Gastroesophageal sphincter (tissue), 4 donors: ENCODE data around the gene PPP2R2B. TPM values are rescaled to one million over a fixed set of nuclear protein-coding genes. Genes with fewer than 3 reads are reported as not detected.

ENCODE experiments used
- ATAC-seq: fragments of 150-250 bp; one replicate; pipeline ENCODE4 v1.9.1; 2016; ENCODE audit warnings: mild to moderate bottlenecking, moderate library complexity
- H3K27ac ChIP-seq, 4 donors: fragments of 200-600 bp; sonication (generic) in 3 of 4; 1 replicate in 3 of 4; 2 replicates in 1 of 4; pipeline ENCODE4 v1.5.1; 2016 to 2019
- H3K27me3 ChIP-seq: fragments of 200-600 bp; sonication (generic); one replicate; pipeline ENCODE4 v1.5.1; 2019
- H3K36me3 ChIP-seq, 2 donors: fragments of 200-600 bp; sonication (generic); one replicate each; pipeline ENCODE4 v1.5.1; 2019; ENCODE audit warnings: control low read depth in 1 of 2
- H3K4me1 ChIP-seq, 3 donors: fragments of 200-600 bp; sonication (generic); 1 replicate in 2 of 3; 2 replicates in 1 of 3; pipeline ENCODE4 v1.5.1; 2016 to 2019; ENCODE audit warnings: control low read depth in 2 of 3
- H3K4me3 ChIP-seq, 2 donors: fragments of 200-600 bp; sonication (generic); one replicate each; pipeline ENCODE4 v1.5.1; 2019; ENCODE audit warnings: mild to moderate bottlenecking in 1 of 2, moderate library complexity in 1 of 2
- H3K9me3 ChIP-seq, 3 donors: fragments of 200-600 bp; sonication (generic); one replicate each; pipeline ENCODE4 v1.5.1; 2017 to 2019; ENCODE audit warnings: control low read depth in 2 of 3
- CTCF ChIP-seq, 4 experiments: fragments of 200-600 bp in 2 of 4; fragments of 450-650 bp in 2 of 4; sonication (generic) in 1 of 4; IDR thresholded peaks; one replicate each; pipeline ENCODE4 v1.5.1; 2017 to 2019; ENCODE audit warnings: antibody characterized with exemption in 4 of 4, mild to moderate bottlenecking in 2 of 4, moderate library complexity in 2 of 4
- EP300 ChIP-seq: sonication (generic); formaldehyde crosslinking; IDR thresholded peaks from one replicate; pipeline ENCODE4 v1.6.1; 2017; ENCODE audit warnings: antibody characterized with exemption, mild to moderate bottlenecking
- POLR2A ChIP-seq, 2 donors: fragments of 450-650 bp; IDR thresholded peaks; one replicate each; pipeline ENCODE4 v1.6.1; 2017; ENCODE audit warnings: antibody characterized with exemption in 2 of 2, mild to moderate bottlenecking in 2 of 2, moderate library complexity in 1 of 2
- POLR2AphosphoS5 ChIP-seq: sonication (generic); formaldehyde crosslinking; IDR thresholded peaks from one replicate; pipeline ENCODE4 v1.6.1; 2017; ENCODE audit warnings: antibody characterized with exemption
- WGBS, 2 donors: methylation state at CpG; one replicate each; pipeline ENCODE4 v1.1.5; 2018; ENCODE audit warnings: low coverage in 1 of 2; 5-methylcytosine and 5-hydroxymethylcytosine counted together
- total RNA-seq, 4 donors: library from RNA; depleted of rRNA; stranded (reverse); fragments of >200 nt; gene quantifications; one replicate each; pipeline ENCODE4 v1.1.0, GENCODE V29; 2016

The PPP2R2B gene
- total RNA-seq, 4 donors from 2014 or later: 1.0 to 3.0 (median 2.3) TPM

GRCh38 chr5:146781157-146781556 is 97.4 kb downstream of the PPP2R2B start:
- Histone ChIP-seq H3K4me1 (no peaks in the 10 kb centered on the region), H3K4me3 (no peak overlapping the region), H3K27me3 (no peaks in the 10 kb centered on the region), H3K27ac (no peak overlapping the region), H3K36me3 (no peaks in the 10 kb centered on the region), H3K9me3 (no peaks in the 10 kb centered on the region)
- no peak for TF ChIP-seq EP300
- TF ChIP-seq CTCF (IDR thresholded peaks at IDR 0.05): no peak
- TF ChIP-seq POLR2AphosphoS5: no peak
- TF ChIP-seq POLR2A (IDR thresholded peaks at IDR 0.05): no peak
- 62 to 94% methylated on average over 2 of the region's 2 CpGs for WGBS, 2 donors
- ATAC-seq: no peak

- Histone ChIP-seq H3K36me3 (no peaks in the 10 kb centered on the region), H3K9me3 (no peaks in the 10 kb centered on the region), H3K4me3 (no peak overlapping the region), H3K4me1 (no peaks in the 10 kb centered on the region), H3K27ac (no peak overlapping the region), H3K27me3 (no peaks in the 10 kb centered on the region)
- no peak for TF ChIP-seq EP300
- no peak for TF ChIP-seq POLR2AphosphoS5
- no peak for TF ChIP-seq POLR2A (IDR thresholded peaks at IDR 0.05)
- no peak for TF ChIP-seq CTCF (IDR thresholded peaks at IDR 0.05)
- ATAC-seq: no peak
- 80 to 100% methylated on average over 1 to 10 of the region's 10 CpGs for WGBS, 2 donors
Measured at GRCh38 chr5:146779211-146779869, 99.2 kb downstream of the PPP2R2B start.

- no peak for TF ChIP-seq POLR2AphosphoS5
- no peak for TF ChIP-seq CTCF (IDR thresholded peaks at IDR 0.05)
- no peak for TF ChIP-seq POLR2A (IDR thresholded peaks at IDR 0.05)
- TF ChIP-seq EP300: no peak
- Histone ChIP-seq H3K4me3 (no peak overlapping the region), H3K36me3 (no peaks in the 10 kb centered on the region), H3K4me1 (no peaks in the 10 kb centered on the region), H3K9me3 (no peaks in the 10 kb centered on the region), H3K27ac (no peak overlapping the region), H3K27me3 (no peaks in the 10 kb centered on the region)
- no peak for ATAC-seq
- WGBS, 2 donors: 34 to 42% methylated on average over 2 to 3 of the region's 3 CpGs
Measured at GRCh38 chr5:146778795-146779194, 99.8 kb downstream of the PPP2R2B start.

GRCh38 chr5:146778261-146778660 is 100.3 kb downstream of the PPP2R2B start:
- H3K36me3 ChIP-seq: no peaks in the 10 kb centered on the region
- ATAC-seq: no peak
- H3K4me3 ChIP-seq: no peak overlapping the region
- TF ChIP-seq POLR2AphosphoS5 (no peak), CTCF (IDR thresholded peaks at IDR 0.05) (no peak), EP300 (no peak), POLR2A (IDR thresholded peaks at IDR 0.05) (no peak)
- H3K27ac ChIP-seq: no peak overlapping the region
- no peaks in the 10 kb centered on the region for H3K27me3 ChIP-seq
- no peaks in the 10 kb centered on the region for H3K9me3 ChIP-seq
- H3K4me1 ChIP-seq: no peaks in the 10 kb centered on the region

GRCh38 chr5:146772881-146773466 is 105.6 kb downstream of the PPP2R2B start:
- H3K27ac ChIP-seq: no peak overlapping the region
- H3K27me3 ChIP-seq: no peaks in the 10 kb centered on the region
- H3K9me3 ChIP-seq: no peaks in the 10 kb centered on the region
- no peaks in the 10 kb centered on the region for H3K36me3 ChIP-seq
- no peak for TF ChIP-seq POLR2AphosphoS5
- H3K4me1 ChIP-seq: no peaks in the 10 kb centered on the region
- ATAC-seq: no peak
- WGBS, 2 donors: 5 to 25% methylated on average over 3 of the region's 3 CpGs
- H3K4me3 ChIP-seq: no peak overlapping the region
